GOT3 (cell line): ENCODE data around the gene EPHX1.
"Not testable (repeated sequence)": the region's sequence is repeated elsewhere in the genome, so short reads cannot be mapped to it uniquely, and the experiment has no call there.

Experiments used
- DNase-seq: peaks from one replicate; lab custom pipeline; 2025; ENCODE audit warnings: mixed read lengths; lab: John Stamatoyannopoulos, UW

The EPHX1 gene

GRCh38 chr1:225816643-225817538 is 7.0 kb downstream of the EPHX1 start:
- no peak for DNase-seq

- DNase-seq: no peak
Observed at GRCh38 chr1:225817611-225818061, 7.7 kb downstream of the EPHX1 start.

DNA sequence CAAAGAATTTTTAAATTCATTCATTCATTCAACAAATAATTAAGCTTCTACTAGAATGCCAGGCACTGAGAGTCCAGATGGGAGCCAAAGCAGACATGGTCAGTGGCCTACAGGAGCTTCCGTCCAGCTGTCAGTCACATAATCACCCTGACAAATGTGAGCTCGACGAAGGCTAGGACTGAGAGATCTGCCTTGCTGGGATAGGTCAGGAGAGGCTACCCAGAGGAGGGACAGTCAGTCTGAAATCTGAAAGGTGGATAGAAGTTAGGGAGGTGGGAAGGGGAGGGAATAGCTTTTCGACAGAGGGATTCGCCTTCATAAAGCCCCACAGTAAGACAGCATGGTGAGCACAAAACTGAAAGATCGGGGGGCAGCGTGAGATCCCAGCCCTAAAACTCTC is 8.3 kb downstream of the EPHX1 start:
- no peak for DNase-seq

- no peak for DNase-seq
Observed at GRCh38 chr1:225819346-225820192, 9.6 kb downstream of the EPHX1 start.

DNA sequence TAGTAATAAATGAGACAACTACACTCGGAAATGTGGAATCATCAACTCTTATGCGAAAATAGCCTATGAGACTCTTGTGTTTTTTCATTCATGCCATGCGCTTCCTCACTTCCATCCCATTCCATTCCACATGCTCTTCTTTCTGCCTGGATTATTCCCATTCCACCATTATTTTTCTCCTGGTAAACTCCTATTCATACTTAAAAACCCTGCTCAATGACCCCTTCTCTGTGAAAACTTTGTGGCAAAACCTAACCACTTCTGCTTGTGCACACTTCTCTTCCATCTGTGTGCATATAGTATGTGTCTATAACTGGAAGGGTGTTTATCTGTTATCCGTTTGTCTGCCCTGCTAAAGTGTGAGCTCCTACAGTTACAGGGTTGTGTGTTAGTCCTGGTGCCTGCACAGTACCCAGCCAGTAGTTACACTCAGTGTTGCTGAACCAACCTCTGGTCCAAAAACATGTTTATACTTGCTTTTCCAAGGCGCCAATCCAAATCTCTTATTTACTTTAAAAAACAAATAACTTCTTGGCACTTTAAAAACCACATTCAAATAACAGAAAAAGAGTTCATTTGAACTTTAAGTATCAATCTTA is 10.7 kb downstream of the EPHX1 start:
- DNase-seq: no peak

GRCh38 chr1:225822655-225823403 is 12.9 kb downstream of the EPHX1 start:
- DNase-seq: no peak

DNA sequence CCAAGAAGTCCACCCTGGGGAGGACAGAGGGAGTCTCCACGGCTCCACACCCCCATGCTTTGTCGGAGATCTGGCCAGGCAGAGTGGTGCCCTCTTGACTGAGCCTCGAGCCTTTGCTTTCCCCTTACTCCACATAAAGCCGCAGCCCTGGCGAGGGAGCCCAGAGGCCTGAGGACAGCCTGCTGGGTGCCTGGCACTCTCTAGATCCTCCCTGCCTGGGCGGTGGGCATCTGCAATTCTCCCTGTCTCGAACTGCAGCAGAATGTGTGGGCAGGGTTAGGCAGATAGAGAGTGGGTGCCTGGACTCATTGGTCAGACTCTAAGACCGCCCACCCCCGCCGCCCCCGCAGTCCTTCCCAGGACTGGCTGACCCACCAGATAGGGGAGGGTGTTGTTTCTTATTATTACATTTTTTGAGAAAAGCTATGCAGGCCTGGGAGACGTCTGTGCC is 13.9 kb downstream of the EPHX1 start:
- DNase-seq: no peak

GRCh38 chr1:225824533-225824941 is 14.6 kb downstream of the EPHX1 start:
- no peak for DNase-seq

GRCh38 chr1:225825078-225825477 is 15.2 kb downstream of the EPHX1 start:
- DNase-seq: no peak

DNA sequence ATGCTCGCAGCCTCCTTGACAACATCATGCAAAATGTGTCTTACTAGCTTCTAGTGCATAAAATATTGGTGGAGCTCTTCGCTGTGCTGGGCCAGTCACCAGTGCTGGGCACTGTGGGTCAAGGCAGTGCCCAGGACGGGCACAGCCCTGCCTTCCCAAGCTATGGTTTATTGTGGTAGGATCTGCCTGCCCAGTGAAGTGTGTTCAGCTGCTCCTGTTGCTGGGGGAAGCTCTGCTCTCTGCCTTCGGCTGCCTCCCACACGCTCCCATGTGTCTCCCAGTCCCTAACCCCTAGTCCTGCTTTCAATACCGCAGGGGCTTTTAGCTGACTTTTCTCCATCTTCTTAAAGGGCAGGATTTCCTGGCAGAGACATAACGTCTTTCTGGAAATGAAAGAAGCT is 15.7 kb downstream of the EPHX1 start:
- no peak for DNase-seq

DNA sequence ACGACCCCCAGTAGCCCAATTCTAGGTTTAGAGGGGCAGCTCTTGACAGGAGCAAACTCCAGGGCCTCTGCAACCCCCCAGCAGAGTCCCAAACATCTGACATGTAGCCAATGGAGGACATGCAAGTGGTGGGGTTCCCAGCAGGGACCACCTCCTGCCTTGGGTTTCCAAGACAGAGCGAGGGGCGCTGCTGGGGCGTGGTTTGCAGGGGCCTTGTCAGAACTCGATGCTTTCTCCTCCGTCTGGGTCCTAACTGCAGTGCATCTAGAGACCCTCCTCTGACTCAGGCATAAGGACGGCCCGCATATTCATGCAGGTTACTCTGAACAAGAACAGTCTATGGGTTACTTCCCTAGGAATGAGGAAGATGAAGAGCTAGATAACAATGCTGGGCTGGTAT is 17.2 kb downstream of the EPHX1 start:
- DNase-seq: no peak

DNA sequence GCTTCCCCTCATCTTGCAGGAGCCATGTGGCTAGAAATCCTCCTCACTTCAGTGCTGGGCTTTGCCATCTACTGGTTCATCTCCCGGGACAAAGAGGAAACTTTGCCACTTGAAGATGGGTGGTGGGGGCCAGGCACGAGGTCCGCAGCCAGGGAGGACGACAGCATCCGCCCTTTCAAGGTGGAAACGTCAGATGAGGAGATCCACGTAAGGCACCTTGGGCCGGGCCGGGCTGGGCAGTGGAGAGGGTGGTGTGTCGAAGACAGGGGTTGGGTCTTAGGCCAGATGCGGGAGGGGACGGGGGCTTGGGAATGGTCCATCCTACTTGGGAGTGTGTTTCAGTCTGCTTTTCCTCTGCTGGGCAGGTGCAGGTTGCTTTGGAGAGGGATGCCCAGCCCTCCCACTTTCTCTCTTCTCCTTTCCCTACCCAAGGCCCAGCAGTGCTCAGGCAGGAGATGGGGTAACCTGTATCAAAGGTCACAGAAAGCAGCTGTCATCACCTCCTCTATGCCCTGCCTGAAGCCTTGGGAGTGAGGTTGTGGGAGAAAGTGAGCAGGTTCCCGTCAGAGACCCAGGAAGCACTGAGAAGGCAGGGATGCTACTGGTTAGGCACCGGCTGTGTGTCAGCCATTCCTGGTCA is 18.9 kb downstream of the EPHX1 start:
- DNase-seq: no peak

- DNase-seq: no peak
Observed at GRCh38 chr1:225830841-225831240, 20.9 kb downstream of the EPHX1 start.

- no peak for DNase-seq
Observed at GRCh38 chr1:225834417-225835329, 24.7 kb downstream of the EPHX1 start.

- DNase-seq: no peak
Observed at GRCh38 chr1:225835856-225836255, 25.9 kb downstream of the EPHX1 start.

DNA sequence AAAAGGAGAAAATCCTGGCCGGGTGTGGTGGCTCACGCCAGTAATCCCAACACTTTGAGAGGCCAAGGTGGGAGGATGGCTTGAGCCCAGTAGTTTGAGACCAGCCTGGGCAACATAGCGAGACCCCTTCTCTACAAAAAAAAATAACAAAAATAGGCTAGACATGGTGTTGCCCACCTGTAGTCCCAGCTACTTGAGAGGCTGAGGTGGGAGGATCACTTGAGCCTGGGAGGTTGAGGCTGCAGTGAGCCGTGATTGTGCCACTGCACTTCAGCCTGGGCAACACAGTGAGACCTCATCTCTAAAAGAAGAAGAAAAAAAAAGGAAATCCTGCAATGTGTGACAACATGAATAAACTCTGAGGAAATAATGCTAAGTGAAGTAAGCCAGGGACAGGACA is 26.4 kb downstream of the EPHX1 start:
- not testable (repeated sequence) for DNase-seq

- no peak for DNase-seq
Observed at GRCh38 chr1:225838793-225839192, 28.9 kb downstream of the EPHX1 start.

GRCh38 chr1:225840223-225840610 is 30.3 kb downstream of the EPHX1 start:
- DNase-seq: no peak

GRCh38 chr1:225840713-225841112 is 30.8 kb downstream of the EPHX1 start:
- DNase-seq: no peak

DNA sequence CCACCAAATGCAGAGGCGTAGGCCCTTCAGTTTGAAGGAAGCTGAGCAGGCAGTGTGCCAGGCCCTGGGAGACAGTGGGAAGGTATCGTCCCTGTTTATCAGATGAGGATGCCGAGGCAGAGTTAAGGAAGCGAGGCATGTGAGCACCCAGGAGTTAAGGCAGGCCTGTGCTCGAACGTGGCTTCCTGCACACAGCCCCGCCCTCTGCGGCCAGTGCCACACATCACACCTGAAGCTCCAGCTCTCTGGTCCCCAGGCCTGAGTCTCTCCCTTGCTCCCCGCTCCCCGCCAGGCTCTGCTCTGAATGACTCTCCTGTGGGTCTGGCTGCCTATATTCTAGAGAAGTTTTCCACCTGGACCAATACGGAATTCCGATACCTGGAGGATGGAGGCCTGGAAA is 32.1 kb downstream of the EPHX1 start:
- no peak for DNase-seq
